Measurements from ENCODE around the gene PCBP4. TPM values are rescaled to one million over a fixed set of nuclear protein-coding genes. Genes with fewer than 3 reads are reported as not detected.
A peak's percentile ranks its signal among the peaks of the same experiment; 100 is the strongest.

The PCBP4 gene
- total and polyA plus RNA-seq, 12 donors: 10.7 to 234 (median 35.7) TPM

DNA sequence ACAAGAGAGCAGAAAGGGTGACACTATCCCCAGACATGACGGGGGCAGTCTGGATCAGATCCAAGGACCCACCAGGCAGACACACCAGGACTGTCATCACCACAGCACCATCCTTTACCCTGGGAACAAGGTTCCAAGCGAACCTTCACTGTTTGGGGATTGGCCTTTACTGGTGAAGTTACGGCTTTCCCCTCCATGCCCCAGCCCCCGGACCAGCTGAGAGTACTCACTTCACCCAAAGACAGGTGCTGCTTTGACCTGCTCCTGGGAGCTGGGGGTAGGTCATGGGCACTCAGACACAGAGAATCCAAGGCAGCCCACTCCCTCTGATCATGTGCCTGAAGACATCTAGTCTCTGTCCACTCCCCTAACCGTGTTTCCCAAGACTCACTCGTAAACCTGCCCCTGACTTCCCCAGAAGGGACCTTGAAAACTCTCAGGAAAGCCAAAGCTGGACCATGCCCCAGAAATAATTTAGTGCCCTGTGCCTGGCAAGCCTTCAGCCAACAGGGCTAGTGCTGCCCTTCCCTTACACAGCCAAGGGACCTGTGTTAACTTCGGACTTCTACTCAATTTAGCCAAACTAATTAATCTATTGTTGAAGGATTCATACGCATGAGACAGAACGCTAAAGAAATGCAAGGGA, 28.4 kb downstream of the PCBP4 start:
- Histone ChIP-seq H3K27me3 (no peaks in the 10 kb centered on the region), H3K36me3 (replicated peaks in 1 of 2) (peaks cover 0 to 42% of the 10 kb centered on the region in 2 donors), H3K9me3 (replicated peaks in 1 of 3) (no peaks in the 10 kb centered on the region), H3K27ac (peak overlapping the region in 1 of 5 donors; percentile 26), H3K4me1 (replicated peaks in 1 of 2) (peaks cover 31 to 37% of the 10 kb centered on the region in 2 donors), H3K4me3 (no peak overlapping the region)
- intact Hi-C loops (cut with DNase I): no loop called here
- peak in 5 of 7 donors; percentile 69 to 78 (median 73) for DNase-seq
- 63 to 75% (median 64%) methylated on average over 9 of the region's 9 CpGs for WGBS, 4 donors
- TF ChIP-seq, protein P1, sequence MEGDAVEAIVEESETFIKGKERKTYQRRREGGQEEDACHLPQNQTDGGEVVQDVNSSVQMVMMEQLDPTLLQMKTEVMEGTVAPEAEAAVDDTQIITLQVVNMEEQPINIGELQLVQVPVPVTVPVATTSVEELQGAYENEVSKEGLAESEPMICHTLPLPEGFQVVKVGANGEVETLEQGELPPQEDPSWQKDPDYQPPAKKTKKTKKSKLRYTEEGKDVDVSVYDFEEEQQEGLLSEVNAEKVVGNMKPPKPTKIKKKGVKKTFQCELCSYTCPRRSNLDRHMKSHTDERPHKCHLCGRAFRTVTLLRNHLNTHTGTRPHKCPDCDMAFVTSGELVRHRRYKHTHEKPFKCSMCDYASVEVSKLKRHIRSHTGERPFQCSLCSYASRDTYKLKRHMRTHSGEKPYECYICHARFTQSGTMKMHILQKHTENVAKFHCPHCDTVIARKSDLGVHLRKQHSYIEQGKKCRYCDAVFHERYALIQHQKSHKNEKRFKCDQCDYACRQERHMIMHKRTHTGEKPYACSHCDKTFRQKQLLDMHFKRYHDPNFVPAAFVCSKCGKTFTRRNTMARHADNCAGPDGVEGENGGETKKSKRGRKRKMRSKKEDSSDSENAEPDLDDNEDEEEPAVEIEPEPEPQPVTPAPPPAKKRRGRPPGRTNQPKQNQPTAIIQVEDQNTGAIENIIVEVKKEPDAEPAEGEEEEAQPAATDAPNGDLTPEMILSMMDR (IDR thresholded peaks at IDR 0.05): no peak
- no peak for TF ChIP-seq POLR2A (IDR thresholded peaks at IDR 0.05)

DNA sequence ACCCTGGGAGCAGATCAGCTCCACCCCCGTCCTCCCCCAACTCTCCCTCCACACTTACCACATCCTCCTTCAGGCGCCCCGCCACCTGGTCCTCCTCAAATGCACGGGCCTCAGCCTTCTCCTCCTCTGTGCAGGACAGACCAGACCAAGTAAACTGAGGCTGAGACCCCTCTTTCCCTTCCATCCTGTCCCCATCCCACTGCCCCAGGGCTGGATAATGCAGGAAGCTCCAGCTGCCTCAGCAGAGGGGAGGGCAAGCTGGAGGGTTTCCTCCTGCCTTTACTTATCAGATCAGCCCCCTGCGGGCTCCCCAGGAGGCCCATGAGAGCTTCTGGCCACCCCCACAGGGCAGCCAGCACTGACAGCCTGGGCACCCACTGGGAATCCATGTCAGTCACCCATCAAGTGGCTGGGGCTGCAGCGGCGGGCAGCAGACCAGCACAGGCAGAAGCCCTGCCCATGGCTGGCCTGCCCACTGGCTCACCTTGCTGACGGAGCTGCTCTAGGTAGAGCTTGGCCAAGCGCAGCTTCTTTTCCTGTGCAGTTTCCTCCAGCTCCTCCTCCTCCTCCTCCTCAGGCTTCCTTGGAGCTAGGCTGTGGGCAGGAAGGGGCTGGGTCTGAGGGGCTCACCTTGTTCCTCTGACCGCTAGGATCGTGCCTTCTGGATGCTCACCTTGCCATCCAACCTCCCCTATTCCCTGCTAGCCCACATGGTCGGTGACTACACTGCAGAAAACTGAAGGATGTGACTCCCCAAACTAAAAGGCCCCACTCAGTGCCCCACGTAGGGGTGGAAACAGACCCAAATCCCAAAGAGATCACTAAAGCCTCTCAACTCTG, 29.4 kb downstream of the PCBP4 start:
- TF ChIP-seq POLR2A (IDR thresholded peaks at IDR 0.05): no peak
- TF ChIP-seq, protein P1 (IDR thresholded peaks at IDR 0.05): no peak
- DNase-seq: no peak
- WGBS, 4 donors: 92 to 97% (median 95%) methylated on average over 9 to 13 of the region's 13 CpGs
- H3K9me3 ChIP-seq (replicated peaks in 1 of 3): no peaks in the 10 kb centered on the region
- H3K27ac ChIP-seq: no peak overlapping the region
- H3K4me1 ChIP-seq (replicated peaks in 1 of 2): peaks cover 25 to 32% of the 10 kb centered on the region in 2 donors
- H3K36me3 ChIP-seq (replicated peaks in 1 of 2): peaks cover 0 to 51% of the 10 kb centered on the region in 2 donors
- H3K27me3 ChIP-seq: no peaks in the 10 kb centered on the region
- H3K4me3 ChIP-seq: no peak overlapping the region
- intact Hi-C loops (cut with DNase I): no loop called here

- 68 to 79% (median 76%) methylated on average over 8 to 9 of the region's 9 CpGs for WGBS, 4 donors
- peak in 1 of 7 donors; percentile 20 for DNase-seq
- peaks cover 19 to 26% of the 10 kb centered on the region in 2 donors for H3K4me1 ChIP-seq (replicated peaks in 1 of 2)
- H3K27me3 ChIP-seq: no peaks in the 10 kb centered on the region
- no peak overlapping the region for H3K4me3 ChIP-seq
- intact Hi-C loops (cut with DNase I): no loop called here
- H3K9me3 ChIP-seq (replicated peaks in 1 of 3): no peaks in the 10 kb centered on the region
- TF ChIP-seq, protein P1 (IDR thresholded peaks at IDR 0.05): no peak
- no peak for TF ChIP-seq POLR2A (IDR thresholded peaks at IDR 0.05)
- peaks cover 0 to 54% of the 10 kb centered on the region in 2 donors for H3K36me3 ChIP-seq (replicated peaks in 1 of 2)
- H3K27ac ChIP-seq: no peak overlapping the region
Measured at GRCh38 chr3:51937014-51937413, 30.2 kb downstream of the PCBP4 start.

Measured in adrenal gland (tissue), 12 donors.